NB4 (cell line): ENCODE data around the gene LRRC8B.

Source experiments
- DNase-seq: peaks from one replicate; pipeline ENCODE4 v3.0.0; 2010; ENCODE audit warnings: low read depth
- H3K4me3 ChIP-seq: one replicate; pipeline ENCODE4 v1.5.1; 2011; ENCODE audit warnings: mild to moderate bottlenecking, low read depth, low read length, moderate library complexity
- CTCF ChIP-seq: IDR thresholded peaks from one replicate; pipeline ENCODE4 v1.5.1; 2012; ENCODE audit warnings: low read depth, low read length
- MAX ChIP-seq: IDR thresholded peaks from 2 replicates; pipeline ENCODE4 v1.6.1; 2011; ENCODE audit warnings: low read depth, low read length
- MYC ChIP-seq: IDR thresholded peaks from 2 replicates; pipeline ENCODE4 v1.6.1; 2011; ENCODE audit warnings: low read depth, low read length
- POLR2A ChIP-seq: IDR thresholded peaks from 2 replicates; pipeline ENCODE4 v1.6.1; 2011; ENCODE audit warnings: mild to moderate bottlenecking; ENCODE audit not compliant: insufficient read length; ENCODE audit errors: extremely low read depth

LRRC8B gene

GRCh38 chr1:89524369-89525168 is at the start of gene LRRC8B:
Gene LRRC8B (plus strand): TSS chr1:89524829. CDS start chr1:89582651, 57,822 bp downstream.
- DNase-seq = peak; percentile 95
- peak within 1 kb of the TSS; percentile 88 for H3K4me3 ChIP-seq
- TF ChIP-seq CTCF = no peak
- TF ChIP-seq POLR2A = peak; percentile 64
- no peak for TF ChIP-seq MYC
- peak; percentile 21 for TF ChIP-seq MAX

GRCh38 chr1:89475269-89475668 is 49.4 kb upstream of the LRRC8B start:
- TF ChIP-seq CTCF = no peak
- TF ChIP-seq MYC = no peak
- no peak for TF ChIP-seq MAX
- no peak for TF ChIP-seq POLR2A
- no peak for DNase-seq

GRCh38 chr1:89476072-89476471 is 48.6 kb upstream of the LRRC8B start:
- no peak for TF ChIP-seq MAX
- no peak for TF ChIP-seq CTCF
- TF ChIP-seq POLR2A = no peak
- no peak for TF ChIP-seq MYC
- H3K4me3 ChIP-seq = no peak overlapping the region
- DNase-seq = no peak

More at GRCh38 chr1:89475269-89475668, 49.4 kb upstream of the LRRC8B start:
- no peak overlapping the region for H3K4me3 ChIP-seq

- DNase-seq = peak; percentile 88
These were observed 41.4 kb upstream of the LRRC8B start for GRCh38 chr1:89483010-89483756.

GRCh38 chr1:89483757-89484077 is 40.9 kb upstream of the LRRC8B start:
- DNase-seq = no peak
- no peak for TF ChIP-seq POLR2A
- TF ChIP-seq CTCF = no peak
- TF ChIP-seq MAX = no peak
- TF ChIP-seq MYC = no peak

More at GRCh38 chr1:89483010-89483756, 41.4 kb upstream of the LRRC8B start:
- TF ChIP-seq CTCF (peak; percentile 57), POLR2A (no peak), MAX (0 out of 2 replicates have a peak, but pooled peaks have one; percentile 41), MYC (peak; percentile 54; the same call in 1 of the 2 replicates)
- no peak overlapping the region for H3K4me3 ChIP-seq

More at GRCh38 chr1:89483757-89484077, 40.9 kb upstream of the LRRC8B start:
- H3K4me3 ChIP-seq = no peak overlapping the region
